Esophagus muscularis mucosa (tissue), 4 donors: ENCODE measurements around the gene ATP11A. TPM values are rescaled to one million over a fixed set of nuclear protein-coding genes. Genes with fewer than 3 reads are reported as not detected.

Source experiments
- DNase-seq: peaks from one replicate; pipeline ENCODE4 v3.0.0-alpha.2; 2017; ENCODE audit errors: extremely low spot score
- H3K27ac ChIP-seq, 4 donors: fragments of 200-600 bp; sonication (generic); replicated peaks in 1 of 4; 1 replicate in 3 of 4; 2 replicates in 1 of 4; pipeline ENCODE4 v1.5.1; 2016 to 2019; ENCODE audit warnings: mild to moderate bottlenecking in 1 of 4
- H3K27me3 ChIP-seq, 4 donors: fragments of 200-600 bp; sonication (generic); one replicate each; pipeline versions ENCODE4 v1.5.1 to v1.6.0; 2016 to 2019
- H3K36me3 ChIP-seq, 4 donors: fragments of 200-600 bp; sonication (generic); one replicate each; pipeline ENCODE4 v1.5.1; 2016 to 2019
- H3K4me1 ChIP-seq, 4 donors: fragments of 200-600 bp; sonication (generic); one replicate each; pipeline ENCODE4 v1.5.1; 2016 to 2019
- H3K4me3 ChIP-seq, 4 donors: fragments of 200-600 bp; sonication (generic); 1 replicate in 2 of 4; 2 replicates in 2 of 4; pipeline ENCODE4 v1.5.1; 2016 to 2019; ENCODE audit warnings: mild to moderate bottlenecking in 4 of 4, moderate library complexity in 1 of 4
- H3K9me3 ChIP-seq, 4 donors: fragments of 200-600 bp; sonication (generic); 1 replicate in 3 of 4; 2 replicates in 1 of 4; pipeline ENCODE4 v1.5.1; 2016 to 2019
- CTCF ChIP-seq, 3 experiments: fragments of 200-600 bp in 2 of 3; fragments of 450-650 bp in 1 of 3; sonication (generic) in 2 of 3; IDR thresholded peaks; one replicate each; pipeline ENCODE4 v1.5.1; 2017 to 2019; ENCODE audit warnings: antibody characterized with exemption in 3 of 3, mild to moderate bottlenecking in 2 of 3, moderate library complexity in 1 of 3
- EP300 ChIP-seq: sonication (generic); formaldehyde crosslinking; IDR thresholded peaks from one replicate; pipeline ENCODE4 v1.6.1; 2017; ENCODE audit warnings: antibody characterized with exemption
- POLR2A ChIP-seq: fragments of 450-650 bp; IDR thresholded peaks from one replicate; pipeline ENCODE4 v1.6.1; 2017; ENCODE audit warnings: antibody characterized with exemption, moderate library complexity, mild to moderate bottlenecking, low read depth
- POLR2AphosphoS5 ChIP-seq, 2 donors: sonication (generic); formaldehyde crosslinking; IDR thresholded peaks; one replicate each; pipeline ENCODE4 v1.6.1; 2017; ENCODE audit warnings: antibody characterized with exemption in 2 of 2
- WGBS: methylation state at CpG from one replicate; pipeline ENCODE4 v1.1.5; 2018; 5-methylcytosine and 5-hydroxymethylcytosine counted together
- intact Hi-C: fragments of 100-400 bp; cut with DNase I; formaldehyde crosslinking; loops from one replicate; pipeline ENCODE4 v1.15.1; 2023
- total RNA-seq, 4 donors: library from RNA; depleted of rRNA; stranded (reverse); fragments of >200 nt; gene quantifications; one replicate each; pipeline versions ENCODE4 v1.1.0 to v1.2.1, GENCODE V29; 2016

The ATP11A gene
- total RNA-seq, 4 donors from 2014 or later: 11.2 to 27.8 (median 14.3) TPM

- H3K4me1 ChIP-seq: no peaks in the 10 kb centered on the region
- DNase-seq: no peak
- no peak overlapping the region for H3K27ac ChIP-seq
- no peak for TF ChIP-seq POLR2AphosphoS5 (IDR thresholded peaks at IDR 0.05)
- no peak for TF ChIP-seq EP300
- no peak for TF ChIP-seq CTCF (IDR thresholded peaks at IDR 0.05)
- TF ChIP-seq POLR2A: no peak
- 95% methylated on average over 21 of the region's 21 CpGs for WGBS
- intact Hi-C loops: no loop called here
- H3K36me3 ChIP-seq: peaks cover 41 to 100% (median 82%) of the 10 kb centered on the region in 4 donors
- H3K9me3 ChIP-seq: no peaks in the 10 kb centered on the region
- no peak overlapping the region for H3K4me3 ChIP-seq
- no peaks in the 10 kb centered on the region for H3K27me3 ChIP-seq
Measured at GRCh38 chr13:112855859-112856258, 166.0 kb downstream of the ATP11A start.

GRCh38 chr13:112857914-112858490 lies 168.2 kb downstream of the ATP11A start:
- Histone ChIP-seq H3K27ac (no peak overlapping the region), H3K4me1 (no peaks in the 10 kb centered on the region), H3K9me3 (no peaks in the 10 kb centered on the region), H3K36me3 (peaks cover 33 to 96% (median 84%) of the 10 kb centered on the region in 4 donors), H3K27me3 (no peaks in the 10 kb centered on the region), H3K4me3 (no peak overlapping the region)
- no peak for DNase-seq
- WGBS: 94% methylated on average over 20 of the region's 20 CpGs
- no peak for TF ChIP-seq POLR2A
- TF ChIP-seq EP300: no peak
- no peak for TF ChIP-seq CTCF (IDR thresholded peaks at IDR 0.05)
- no peak for TF ChIP-seq POLR2AphosphoS5 (IDR thresholded peaks at IDR 0.05)
- intact Hi-C loops: no loop called here

GRCh38 chr13:112859128-112859816 lies 169.4 kb downstream of the ATP11A start:
- no peak overlapping the region for H3K4me3 ChIP-seq
- peaks cover 30 to 93% (median 76%) of the 10 kb centered on the region in 4 donors for H3K36me3 ChIP-seq
- H3K4me1 ChIP-seq: no peaks in the 10 kb centered on the region
- H3K27ac ChIP-seq: peak overlapping the region in 1 of 4 donors; percentile 13
- DNase-seq: no peak
- no peak for TF ChIP-seq CTCF (IDR thresholded peaks at IDR 0.05)
- TF ChIP-seq POLR2A: no peak
- TF ChIP-seq EP300: no peak
- TF ChIP-seq POLR2AphosphoS5 (IDR thresholded peaks at IDR 0.05): no peak
- WGBS: 88% methylated on average over 15 of the region's 22 CpGs
- no peaks in the 10 kb centered on the region for H3K27me3 ChIP-seq
- no peaks in the 10 kb centered on the region for H3K9me3 ChIP-seq
- intact Hi-C loops: no loop called here

- H3K9me3 ChIP-seq: no peaks in the 10 kb centered on the region
- no peaks in the 10 kb centered on the region for H3K4me1 ChIP-seq
- no peaks in the 10 kb centered on the region for H3K27me3 ChIP-seq
- TF ChIP-seq EP300 (no peak), CTCF (IDR thresholded peaks at IDR 0.05) (no peak), POLR2AphosphoS5 (IDR thresholded peaks at IDR 0.05) (no peak)
- no peak for DNase-seq
- peaks cover 24 to 91% (median 71%) of the 10 kb centered on the region in 4 donors for H3K36me3 ChIP-seq
- intact Hi-C loops: no loop called here
- H3K27ac ChIP-seq: peak overlapping the region in 1 of 4 donors; percentile 13
- H3K4me3 ChIP-seq: no peak overlapping the region
- WGBS: 72% methylated on average over 6 of the region's 7 CpGs
Measured at GRCh38 chr13:112859817-112860190, 170.0 kb downstream of the ATP11A start.
